ENCODE measurements around the gene NTF3.

Gene NTF3

DNA sequence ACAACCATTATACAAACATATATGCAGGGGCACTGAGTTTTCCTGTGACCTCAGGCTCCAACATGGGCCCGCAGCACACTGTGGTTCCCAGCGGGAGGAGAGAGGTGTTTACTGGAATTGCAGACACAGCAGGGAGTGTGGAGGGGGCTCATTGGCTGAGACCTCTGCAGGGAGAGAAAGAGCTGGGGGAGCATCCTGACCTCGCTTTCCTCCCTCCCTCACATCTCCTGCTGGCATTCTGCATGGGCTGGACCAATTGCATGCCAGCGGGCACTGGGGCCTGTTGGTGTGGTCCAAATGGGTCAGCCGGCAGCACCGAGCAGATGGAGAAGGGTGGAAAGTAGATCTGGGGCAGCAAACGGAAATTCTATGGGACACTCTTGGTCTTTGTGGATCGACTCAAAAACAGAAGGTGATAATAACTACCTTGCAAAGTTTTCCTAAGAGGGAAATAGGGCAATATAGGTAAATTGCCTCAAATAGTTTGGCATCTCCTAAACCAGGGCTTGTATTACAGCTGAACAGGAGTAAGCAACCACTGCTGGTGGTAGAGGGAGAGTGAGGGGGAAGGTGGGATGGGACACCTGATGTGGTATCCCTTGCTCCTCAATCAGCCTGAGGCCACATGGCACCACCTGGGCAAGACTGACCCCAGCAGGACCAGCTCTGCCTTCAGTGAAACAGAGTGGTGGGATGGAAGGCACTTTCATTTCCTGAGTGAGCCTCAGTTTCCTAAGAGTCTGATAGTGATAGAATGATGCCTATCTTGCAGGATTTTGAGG, 86.9 kb downstream of the NTF3 start:
- Histone ChIP-seq H3K4me3 (ENCODE audit: low read depth, low read length) (no peak overlapping the region), H3K27ac (ENCODE audit: extremely low read depth, low read depth, low read length) (no peak overlapping the region), H3K4me1 (ENCODE audit: control insufficient read depth, insufficient read depth, low read length) (no peaks in the 10 kb centered on the region), H3K9me3 (ENCODE audit: control insufficient read depth, insufficient read depth, low read depth, low read length) (no peaks in the 10 kb centered on the region), H3K36me3 (ENCODE audit: control insufficient read depth in 2 of 2, insufficient read depth in 1 of 2, low read length in 2 of 2) (no peaks in the 10 kb centered on the region)
- POLR2A ChIA-PET, result no interaction called here
- CTCF ChIA-PET, result interaction anchor here (1.1 kb wide), 1 partner anchor 8 kb away, joined by 3 read pairs; no protein-coding TSS in a partner anchor
- no peak for TF ChIP-seq ZNF404 (tag by site-specific recombination; IDR thresholded peaks at IDR 0.05)
- TF ChIP-seq ZNF398 (tag by site-specific recombination; IDR thresholded peaks at IDR 0.05), result no peak
- peak; percentile 87 for TF ChIP-seq ZIC2 (tag by site-specific recombination; IDR thresholded peaks at IDR 0.05)
- no peak for TF ChIP-seq PATZ1 (tag by site-specific recombination; IDR thresholded peaks at IDR 0.05)
- peak; percentile 73 for TF ChIP-seq ZNF341 (tag by site-specific recombination; IDR thresholded peaks at IDR 0.05; ENCODE audit: low read depth)
- no peak for TF ChIP-seq ZNF501 (tag by site-specific recombination; IDR thresholded peaks at IDR 0.05)

- Histone ChIP-seq H3K9me3 (ENCODE audit: control insufficient read depth, insufficient read depth, low read depth, low read length) (no peaks in the 10 kb centered on the region), H3K36me3 (ENCODE audit: control insufficient read depth in 2 of 2, insufficient read depth in 1 of 2, low read length in 2 of 2) (no peaks in the 10 kb centered on the region), H3K4me1 (ENCODE audit: control insufficient read depth, insufficient read depth, low read length) (no peaks in the 10 kb centered on the region), H3K27ac (ENCODE audit: extremely low read depth, low read depth, low read length) (no peak overlapping the region), H3K4me3 (ENCODE audit: low read depth, low read length) (no peak overlapping the region)
- ChIA-PET CTCF (interaction anchor here (0.7 to 1.1 kb wide), 2 partner anchors 9 kb away, joined by 3 to 4 read pairs; no protein-coding TSS in a partner anchor), POLR2A (no interaction called here)
- TF ChIP-seq ZNF701 (tag by site-specific recombination; IDR thresholded peaks at IDR 0.05), result no peak
- TF ChIP-seq, protein P1, sequence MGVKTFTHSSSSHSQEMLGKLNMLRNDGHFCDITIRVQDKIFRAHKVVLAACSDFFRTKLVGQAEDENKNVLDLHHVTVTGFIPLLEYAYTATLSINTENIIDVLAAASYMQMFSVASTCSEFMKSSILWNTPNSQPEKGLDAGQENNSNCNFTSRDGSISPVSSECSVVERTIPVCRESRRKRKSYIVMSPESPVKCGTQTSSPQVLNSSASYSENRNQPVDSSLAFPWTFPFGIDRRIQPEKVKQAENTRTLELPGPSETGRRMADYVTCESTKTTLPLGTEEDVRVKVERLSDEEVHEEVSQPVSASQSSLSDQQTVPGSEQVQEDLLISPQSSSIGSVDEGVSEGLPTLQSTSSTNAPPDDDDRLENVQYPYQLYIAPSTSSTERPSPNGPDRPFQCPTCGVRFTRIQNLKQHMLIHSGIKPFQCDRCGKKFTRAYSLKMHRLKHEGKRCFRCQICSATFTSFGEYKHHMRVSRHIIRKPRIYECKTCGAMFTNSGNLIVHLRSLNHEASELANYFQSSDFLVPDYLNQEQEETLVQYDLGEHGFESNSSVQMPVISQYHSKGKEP (tag by site-specific recombination; IDR thresholded peaks at IDR 0.05), result no peak
- no peak for TF ChIP-seq ZNF354C (tag by site-specific recombination; IDR thresholded peaks at IDR 0.05; ENCODE audit: borderline replicate concordance, low read depth)
- TF ChIP-seq ZBTB49 (tag by site-specific recombination; IDR thresholded peaks at IDR 0.05; ENCODE audit: low read depth), result no peak
- TF ChIP-seq ZNF169 (tag by site-specific recombination; IDR thresholded peaks at IDR 0.05), result no peak
- no peak for TF ChIP-seq ZNF146 (tag by site-specific recombination; IDR thresholded peaks at IDR 0.05)
- TF ChIP-seq, protein P2, sequence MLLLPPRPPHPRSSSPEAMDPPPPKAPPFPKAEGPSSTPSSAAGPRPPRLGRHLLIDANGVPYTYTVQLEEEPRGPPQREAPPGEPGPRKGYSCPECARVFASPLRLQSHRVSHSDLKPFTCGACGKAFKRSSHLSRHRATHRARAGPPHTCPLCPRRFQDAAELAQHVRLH (tag by site-specific recombination; IDR thresholded peaks at IDR 0.05), result no peak
- TF ChIP-seq KLF17 (tag by site-specific recombination; IDR thresholded peaks at IDR 0.05), result no peak
- no peak for TF ChIP-seq ZNF433 (tag by site-specific recombination; IDR thresholded peaks at IDR 0.05; ENCODE audit: low read depth)
- no peak for TF ChIP-seq ZNF513 (tag by site-specific recombination; IDR thresholded peaks at IDR 0.05)
- TF ChIP-seq, protein P3, sequence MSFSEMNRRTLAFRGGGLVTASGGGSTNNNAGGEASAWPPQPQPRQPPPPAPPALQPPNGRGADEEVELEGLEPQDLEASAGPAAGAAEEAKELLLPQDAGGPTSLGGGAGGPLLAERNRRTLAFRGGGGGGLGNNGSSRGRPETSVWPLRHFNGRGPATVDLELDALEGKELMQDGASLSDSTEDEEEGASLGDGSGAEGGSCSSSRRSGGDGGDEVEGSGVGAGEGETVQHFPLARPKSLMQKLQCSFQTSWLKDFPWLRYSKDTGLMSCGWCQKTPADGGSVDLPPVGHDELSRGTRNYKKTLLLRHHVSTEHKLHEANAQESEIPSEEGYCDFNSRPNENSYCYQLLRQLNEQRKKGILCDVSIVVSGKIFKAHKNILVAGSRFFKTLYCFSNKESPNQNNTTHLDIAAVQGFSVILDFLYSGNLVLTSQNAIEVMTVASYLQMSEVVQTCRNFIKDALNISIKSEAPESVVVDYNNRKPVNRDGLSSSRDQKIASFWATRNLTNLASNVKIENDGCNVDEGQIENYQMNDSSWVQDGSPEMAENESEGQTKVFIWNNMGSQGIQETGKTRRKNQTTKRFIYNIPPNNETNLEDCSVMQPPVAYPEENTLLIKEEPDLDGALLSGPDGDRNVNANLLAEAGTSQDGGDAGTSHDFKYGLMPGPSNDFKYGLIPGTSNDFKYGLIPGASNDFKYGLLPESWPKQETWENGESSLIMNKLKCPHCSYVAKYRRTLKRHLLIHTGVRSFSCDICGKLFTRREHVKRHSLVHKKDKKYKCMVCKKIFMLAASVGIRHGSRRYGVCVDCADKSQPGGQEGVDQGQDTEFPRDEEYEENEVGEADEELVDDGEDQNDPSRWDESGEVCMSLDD (tag by site-specific recombination; IDR thresholded peaks at IDR 0.05), result no peak
- no peak for TF ChIP-seq ZNF561 (tag by site-specific recombination; IDR thresholded peaks at IDR 0.05; ENCODE audit: borderline replicate concordance)
- no peak for TF ChIP-seq ZNF785 (tag by site-specific recombination; IDR thresholded peaks at IDR 0.05)
- TF ChIP-seq ZNF2 (tag by site-specific recombination; IDR thresholded peaks at IDR 0.05), result no peak
Measured at GRCh38 chr12:5520037-5520436, 88.1 kb downstream of the NTF3 start.
